Inflammatory macrophage (primary cell): ENCODE measurements around the gene VGLL2.
"Not testable (repeated sequence)": the region's sequence is repeated elsewhere in the genome, so short reads cannot be mapped to it uniquely, and the experiment has no call there.

Experiments
- DNase-seq, 2 donors: peaks; one replicate each; pipeline ENCODE4 v3.0.0-alpha.2; 2020 to 2022
- total RNA-seq, 18 experiments: gene quantifications; one replicate each; lab custom pipeline; 2026; ENCODE audit warnings: mixed read lengths in 6 of 18, inconsistent platforms in 2 of 18; lab: John Stamatoyannopoulos, UW

VGLL2 gene
- 0 to 0.06 (median 0) reads per million in 18 experiments for total RNA-seq

DNA sequence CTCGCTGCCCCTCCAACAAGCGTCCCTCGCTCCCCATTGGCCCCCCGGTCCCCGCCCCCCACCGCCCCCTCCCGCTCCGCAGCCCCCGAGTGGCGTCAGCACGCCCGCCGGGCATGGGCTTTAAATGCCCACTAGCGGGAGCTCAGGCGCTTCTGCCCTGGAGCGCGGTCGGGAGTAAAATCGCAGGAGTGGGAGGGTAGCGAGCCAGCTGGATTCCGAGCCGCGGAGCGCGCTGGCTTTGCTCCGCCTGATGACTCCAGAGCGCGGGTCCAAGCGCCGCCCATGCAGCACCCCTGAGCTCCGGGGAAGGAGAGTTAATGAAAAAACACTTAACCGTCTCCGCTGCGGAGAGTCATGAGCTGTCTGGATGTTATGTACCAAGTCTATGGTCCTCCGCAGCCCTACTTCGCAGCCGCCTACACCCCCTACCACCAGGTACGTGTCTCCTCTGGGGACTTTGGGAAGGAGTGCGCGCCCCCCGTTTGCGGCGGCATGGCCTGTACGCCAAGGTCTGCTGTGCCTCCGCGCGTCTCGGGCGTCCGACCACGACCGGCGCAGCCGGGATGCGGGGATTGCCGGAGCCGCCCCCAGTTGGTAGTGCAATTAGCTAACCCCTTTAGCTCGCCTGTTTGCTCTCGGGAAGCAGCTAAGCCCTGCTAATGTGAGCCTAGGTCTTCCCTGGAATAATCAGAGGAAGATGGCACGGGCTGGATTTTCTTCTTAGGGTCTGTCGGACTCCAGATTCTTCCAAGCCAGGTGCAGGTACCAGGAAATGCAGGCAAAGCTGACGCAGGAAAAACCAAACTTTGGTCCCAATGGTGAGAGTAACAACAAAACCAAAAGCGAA, at the start of gene VGLL2:
VGLL2 (plus strand) TSS at position 149 of the 847 bp plus-strand sequence; CDS start at position 355, 206 bp downstream.
- DNase-seq: no peak

DNA sequence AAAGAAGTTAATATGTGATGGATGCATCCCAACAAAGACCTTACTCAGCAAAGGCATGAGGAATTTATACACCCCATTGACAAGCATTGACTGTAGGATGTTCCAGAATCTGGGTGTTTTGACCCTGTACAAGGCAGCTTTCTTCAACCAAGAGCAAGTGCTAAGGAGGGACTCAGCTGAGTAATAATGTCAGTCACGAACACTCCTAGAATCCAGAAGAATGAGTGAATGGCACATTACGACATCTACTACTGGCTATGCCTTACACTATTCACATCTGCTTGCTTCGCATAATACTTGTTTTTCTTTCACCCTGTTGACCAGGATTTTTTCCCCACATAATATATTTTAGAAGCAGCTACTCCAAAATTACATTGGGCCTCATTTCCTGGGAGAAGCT, 42.5 kb upstream of the VGLL2 start:
- DNase-seq: no peak

GRCh38 chr6:117226778-117227177, 38.6 kb upstream of the VGLL2 start:
- no peak for DNase-seq

DNA sequence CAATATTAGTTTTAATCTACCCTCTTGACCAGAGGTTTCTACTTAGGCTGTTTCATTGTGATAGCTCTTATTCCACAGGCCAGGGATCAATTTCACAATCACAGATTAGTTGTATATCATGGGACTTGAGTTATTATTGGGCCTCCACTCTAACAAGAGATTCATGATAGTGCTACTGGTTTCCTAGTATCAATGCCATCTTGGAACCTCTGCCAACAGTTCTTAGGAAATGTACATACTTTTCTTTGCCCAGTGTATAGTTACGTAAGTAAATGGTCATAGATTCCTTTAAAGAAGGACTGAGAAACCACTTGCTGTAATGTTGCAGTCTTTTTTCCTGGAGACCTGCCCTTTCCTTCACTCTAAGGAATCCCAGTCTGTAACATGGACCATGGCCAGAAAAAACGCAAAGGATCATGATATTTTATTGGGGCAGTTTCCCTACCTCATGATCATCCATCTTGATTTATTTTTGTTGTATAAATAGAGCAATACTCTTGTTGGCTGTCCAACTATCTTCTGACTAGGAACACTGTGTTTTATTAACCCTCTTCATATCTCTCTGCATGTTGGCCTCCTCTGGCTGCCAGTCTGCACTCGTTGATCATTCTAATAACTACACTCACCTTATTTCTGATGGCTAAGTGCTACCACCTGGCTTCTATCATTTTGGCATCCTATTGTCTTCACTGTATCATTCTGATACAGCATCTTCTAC, 38.0 kb upstream of the VGLL2 start:
- DNase-seq: no peak

DNA sequence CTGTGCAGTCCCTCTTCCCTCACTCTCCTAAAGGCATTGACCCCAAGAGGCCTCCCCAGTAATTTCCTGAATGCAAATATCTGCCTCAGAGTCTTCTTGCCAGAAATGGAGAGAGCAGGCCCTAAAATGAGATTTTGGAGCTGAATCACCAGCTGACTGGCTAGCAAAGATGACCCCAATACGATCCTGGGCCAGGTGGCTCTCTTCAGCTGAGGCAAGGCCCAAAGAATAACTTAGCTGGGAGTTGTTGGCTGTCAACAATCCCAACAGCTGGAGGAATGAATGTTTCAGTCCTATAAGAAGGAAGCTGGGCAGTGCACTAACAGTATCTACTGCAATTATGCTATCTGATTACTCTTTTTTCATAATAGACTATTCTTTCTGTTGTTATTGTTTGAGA, 37.2 kb upstream of the VGLL2 start:
- no peak for DNase-seq

DNA sequence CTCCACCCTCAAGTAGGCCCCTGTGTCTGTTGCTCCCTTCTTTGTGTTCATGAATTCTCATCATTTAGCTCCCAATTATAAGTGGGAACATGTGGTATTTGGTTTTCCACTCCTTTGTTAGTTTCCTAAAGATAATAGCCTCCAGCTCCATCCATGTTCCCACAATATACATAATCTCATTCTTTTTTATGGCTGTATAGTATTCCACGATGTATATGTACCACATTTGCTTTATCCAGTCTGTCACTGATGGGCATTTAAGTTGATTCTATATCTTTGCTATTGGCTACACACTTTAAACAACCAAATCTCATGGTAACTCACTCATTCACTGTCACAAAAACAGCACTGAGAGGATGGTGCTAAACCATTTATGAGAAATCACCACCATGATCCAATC, 35.5 kb upstream of the VGLL2 start:
- no peak for DNase-seq

GRCh38 chr6:117231466-117231865, 33.9 kb upstream of the VGLL2 start:
- no peak for DNase-seq

DNA sequence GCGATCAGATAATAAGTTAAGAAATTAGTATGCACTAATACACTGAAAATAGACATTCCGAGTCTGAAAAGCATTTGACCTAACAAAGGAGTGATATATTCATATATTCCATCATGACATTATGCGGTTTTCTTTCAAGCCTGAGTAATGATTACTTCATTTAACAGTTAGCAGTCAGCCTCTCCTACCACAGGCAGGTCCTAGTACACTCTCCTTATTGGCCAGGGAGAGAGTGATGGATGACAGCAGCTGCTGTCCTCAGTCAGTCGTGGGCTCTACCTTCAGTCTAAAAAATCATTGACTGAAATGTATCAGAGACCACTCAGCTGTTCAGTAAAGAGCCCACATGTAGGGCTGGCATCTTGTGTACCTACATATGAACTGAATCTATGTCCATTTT, 33.2 kb upstream of the VGLL2 start:
- DNase-seq: no peak

GRCh38 chr6:117233145-117233544, 32.2 kb upstream of the VGLL2 start:
- no peak for DNase-seq

GRCh38 chr6:117237561-117237960, 27.8 kb upstream of the VGLL2 start:
- DNase-seq: no peak

- not testable (repeated sequence) for DNase-seq
Measured at GRCh38 chr6:117244571-117244970, 20.8 kb upstream of the VGLL2 start.

- DNase-seq: not testable (repeated sequence)
Measured at GRCh38 chr6:117244979-117245378, 20.4 kb upstream of the VGLL2 start.

DNA sequence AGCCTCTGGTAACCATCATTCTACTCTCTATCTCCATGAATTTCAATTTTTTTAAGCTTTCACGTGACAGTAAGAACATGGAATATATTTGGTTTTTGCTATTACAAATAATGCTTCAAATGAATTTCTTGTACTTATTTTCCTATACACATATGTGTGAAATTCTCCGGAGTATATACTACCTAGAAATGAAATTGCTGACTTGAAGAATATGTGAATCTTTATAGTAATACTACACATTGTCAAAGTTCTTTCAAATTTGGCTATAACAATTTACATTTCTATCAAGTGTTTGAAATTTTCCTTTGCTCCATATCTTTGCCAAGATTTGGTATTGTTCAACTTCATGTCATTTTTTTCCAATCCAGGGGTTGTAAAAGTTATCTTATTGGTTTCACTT, 11.6 kb upstream of the VGLL2 start:
- DNase-seq: no peak

- DNase-seq: no peak
Measured at GRCh38 chr6:117262799-117263198, 2.6 kb upstream of the VGLL2 start.

DNA sequence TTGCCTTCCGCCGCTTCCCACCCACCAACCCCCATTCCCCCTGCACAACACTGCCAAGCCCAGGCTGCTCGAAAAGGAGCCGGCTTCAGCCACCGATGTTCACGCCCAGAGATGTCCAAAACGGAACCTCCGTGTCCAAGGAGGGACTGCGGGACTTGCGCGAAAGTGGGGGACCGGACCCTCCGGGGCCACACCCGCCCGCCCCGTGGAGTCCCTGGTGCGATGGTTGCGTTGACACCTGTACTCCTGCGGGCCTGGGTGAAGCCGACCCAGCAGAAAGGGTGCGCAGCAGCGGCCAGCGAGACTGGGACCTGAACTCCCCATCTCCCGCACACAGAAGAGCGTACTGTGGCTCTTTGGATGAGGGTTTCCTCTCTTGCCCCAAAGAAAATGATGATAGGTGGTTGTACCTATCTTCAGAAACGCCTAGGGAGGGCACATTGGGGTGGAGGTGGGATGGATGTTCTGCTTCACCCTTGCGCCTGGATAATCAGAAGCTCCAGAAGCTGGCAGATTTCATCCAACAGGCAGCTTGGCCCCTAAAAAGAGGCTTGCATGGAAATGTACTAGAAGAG, 1.9 kb upstream of the VGLL2 start:
- DNase-seq: no peak

DNA sequence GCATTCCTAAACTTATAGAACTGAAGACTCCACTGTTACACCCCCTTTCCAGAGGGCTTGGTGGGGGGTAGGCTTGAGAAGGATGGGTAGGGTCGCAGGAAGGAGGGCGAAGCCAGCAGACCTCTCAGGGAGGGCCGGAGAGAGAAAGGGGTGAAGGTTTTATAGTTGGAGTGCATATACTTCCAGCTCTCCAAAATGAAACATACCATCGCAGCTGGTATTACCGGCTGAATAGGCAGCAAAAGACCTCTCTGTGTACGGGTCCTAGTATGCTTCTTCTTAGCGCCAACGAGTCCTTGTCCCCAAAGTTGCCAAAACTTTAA, 1.0 kb upstream of the VGLL2 start:
- no peak for DNase-seq

DNA sequence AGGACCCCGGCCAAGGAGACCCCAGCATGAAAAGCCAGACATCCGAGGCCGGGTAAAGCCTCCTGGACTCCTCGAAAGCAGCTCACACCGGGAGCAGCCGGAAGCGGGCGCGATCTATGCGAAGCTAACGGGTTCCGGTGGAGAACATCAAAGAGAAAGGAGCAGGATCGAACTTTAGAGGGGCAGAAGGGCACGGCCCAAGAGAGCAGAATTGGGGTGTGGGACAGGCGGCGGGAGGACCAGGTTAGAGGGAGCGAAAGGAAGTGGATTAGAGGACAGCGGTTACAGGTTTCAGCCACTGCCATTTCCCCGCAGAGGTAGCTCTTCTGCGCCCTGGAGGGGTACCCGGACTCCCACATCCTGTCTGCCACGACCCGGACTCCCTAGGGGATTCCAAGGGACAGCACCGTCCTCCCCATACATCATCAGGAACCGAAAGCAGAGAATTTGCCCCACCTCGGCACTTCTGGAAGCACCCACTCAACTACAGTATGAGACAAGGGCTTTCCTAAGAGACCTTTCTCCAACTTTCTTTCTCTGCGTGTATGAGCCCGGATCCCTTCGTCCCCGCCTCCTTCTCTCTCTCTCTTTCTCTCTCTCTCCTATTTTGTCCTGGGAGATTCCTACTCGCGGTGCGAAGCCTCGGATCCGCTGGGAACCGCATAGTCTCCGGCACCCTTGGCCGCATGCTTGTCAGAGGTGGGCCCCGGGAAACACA, 507 bp upstream of the VGLL2 start:
- no peak for DNase-seq

DNA sequence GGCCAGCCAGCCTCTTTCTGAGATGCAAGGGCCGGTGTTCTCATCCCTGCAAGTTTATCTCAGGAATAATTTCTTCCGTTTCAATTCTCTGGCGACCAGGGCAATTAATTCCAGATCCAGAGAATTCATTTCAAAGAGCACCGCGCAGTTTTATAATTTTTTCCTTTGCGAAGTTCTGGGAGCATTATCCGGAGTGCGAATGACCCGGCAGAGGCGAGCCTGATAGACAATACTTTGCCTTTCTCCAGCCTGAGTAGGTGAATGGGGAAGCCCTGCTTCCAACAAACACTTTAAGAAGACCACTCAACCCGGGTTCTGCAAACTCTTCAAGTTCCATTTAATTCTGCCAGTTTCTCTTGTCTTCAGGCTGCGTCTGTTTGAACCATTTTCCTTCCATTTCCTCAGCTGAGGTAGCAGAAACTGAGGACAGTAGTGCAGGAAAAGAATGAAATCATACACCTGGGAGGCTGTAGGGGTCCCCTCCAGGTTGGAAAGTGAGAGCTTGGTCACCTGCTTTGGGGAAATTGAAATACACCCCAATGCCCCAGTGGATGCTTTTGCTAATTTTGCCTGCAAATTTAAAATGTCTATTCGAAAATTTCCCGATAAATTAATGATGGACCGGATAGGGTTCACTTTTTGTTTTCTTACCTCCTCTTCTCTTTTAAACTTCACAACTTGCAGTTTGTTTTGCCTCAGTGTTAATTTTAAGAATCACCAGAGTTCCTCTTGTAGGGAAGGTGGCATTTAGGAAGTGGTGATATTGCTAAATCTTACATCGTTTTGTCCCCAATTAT, 1.1 kb downstream of the VGLL2 start:
- DNase-seq: no peak

- no peak for DNase-seq
Measured at GRCh38 chr6:117267054-117267347, 1.6 kb downstream of the VGLL2 start.

DNA sequence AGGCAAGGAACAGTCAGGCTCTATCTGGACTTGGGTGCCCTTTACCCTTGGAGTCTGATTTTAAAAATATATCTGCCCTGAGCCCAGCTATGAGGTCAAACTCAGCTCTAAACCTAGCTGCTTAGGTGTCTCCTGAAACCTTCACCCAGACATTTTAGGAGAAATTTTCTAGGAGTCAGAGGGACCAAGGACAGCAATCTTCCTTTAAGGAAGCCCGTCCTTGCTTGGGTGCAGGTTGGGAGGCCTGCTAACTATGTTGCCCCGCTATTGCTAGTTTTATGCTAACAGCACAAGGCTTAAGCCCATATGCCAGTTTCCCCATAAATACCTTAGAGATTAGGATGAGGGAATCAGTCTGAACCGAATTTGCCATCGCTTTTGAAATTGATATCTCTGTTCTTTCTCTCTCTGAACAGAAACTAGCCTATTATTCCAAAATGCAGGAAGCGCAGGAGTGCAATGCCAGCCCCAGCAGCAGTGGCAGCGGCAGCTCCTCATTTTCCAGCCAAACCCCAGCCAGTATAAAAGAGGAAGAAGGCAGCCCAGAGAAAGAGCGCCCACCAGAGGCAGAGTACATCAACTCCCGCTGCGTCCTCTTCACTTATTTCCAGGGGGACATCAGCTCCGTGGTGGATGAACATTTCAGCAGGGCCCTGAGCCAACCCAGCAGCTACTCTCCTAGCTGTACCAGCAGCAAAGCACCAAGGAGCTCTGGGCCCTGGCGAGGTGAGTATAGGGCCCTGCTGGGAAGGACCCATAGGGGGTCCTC, 2.6 kb downstream of the VGLL2 start:
- DNase-seq: no peak

GRCh38 chr6:117268924-117269323, 3.6 kb downstream of the VGLL2 start:
- DNase-seq: no peak

DNA sequence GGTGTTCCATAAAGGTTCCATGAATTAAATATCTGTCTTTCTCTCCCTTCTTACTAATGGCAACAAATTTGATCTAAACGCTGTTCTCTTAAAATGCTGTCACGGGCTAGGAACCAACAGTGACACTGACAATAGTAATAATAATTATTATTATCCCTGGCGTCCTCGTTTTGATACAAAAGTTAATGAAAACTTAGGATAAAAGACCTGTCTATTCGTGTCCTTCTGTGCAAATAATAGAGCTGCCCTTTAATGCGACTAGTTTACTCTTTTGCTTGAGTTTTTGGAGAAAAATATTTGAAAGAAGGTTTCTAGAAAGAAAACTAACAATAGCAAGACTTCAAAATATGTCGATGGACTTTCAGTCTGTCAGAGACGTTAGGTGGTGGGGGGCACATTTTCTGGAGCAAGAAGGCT, 4.3 kb downstream of the VGLL2 start:
- no peak for DNase-seq
